GM12891 (cell line): ENCODE measurements around the gene RER1.

Experiments
- POLR2A ChIP-seq: IDR thresholded peaks from 2 replicates; pipeline ENCODE4 v1.6.1; 2011; ENCODE audit warnings: low read depth, low read length, control low read depth
- POLR2AphosphoS5 ChIP-seq: IDR thresholded peaks from 2 replicates; pipeline ENCODE4 v1.6.1; 2011; ENCODE audit warnings: low read depth, low read length, control low read depth

- TF ChIP-seq POLR2AphosphoS5 (no peak), POLR2A (no peak)
These were observed 51.9 kb downstream of the RER1 start for GRCh38 chr1:2443277-2444137.
